Loucy (cell line): ENCODE data around the gene SNX14.

ENCODE experiments used
- EZH2phosphoT487 ChIP-seq: fragments of 200-600 bp; IDR thresholded peaks from 2 replicates; pipeline ENCODE4 v1.6.1; 2018; ENCODE audit warnings: antibody characterized with exemption, mild to moderate bottlenecking, moderate library complexity, borderline replicate concordance
- TF ChIP-seq, protein P1 (sequence below): fragments of 200-600 bp; sonication (generic); conservative IDR thresholded peaks from 2 replicates; pipeline ENCODE4 v1.5.1; 2014; ENCODE audit warnings: mild to moderate bottlenecking, antibody characterized with exemption, low read length

DNA sequence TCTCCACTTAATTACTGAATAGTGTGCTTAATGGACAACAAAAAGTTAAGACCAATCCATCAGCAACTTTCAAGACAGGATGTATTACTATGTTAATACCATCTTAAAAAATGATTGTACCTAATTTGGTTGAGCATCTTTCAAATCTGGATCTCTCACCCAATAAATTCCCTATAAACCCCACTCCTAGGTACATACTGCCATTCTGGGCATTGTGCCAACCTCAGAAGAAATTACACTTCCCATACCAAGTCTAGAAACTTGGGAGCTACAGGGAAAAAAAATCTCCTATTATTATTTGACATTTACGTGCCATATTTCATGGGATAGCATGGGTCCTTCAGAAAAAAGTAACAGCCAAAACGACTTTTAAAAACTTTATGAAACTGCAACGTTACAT is 43.9 kb upstream of the SNX14 start:
- TF ChIP-seq, protein P1, sequence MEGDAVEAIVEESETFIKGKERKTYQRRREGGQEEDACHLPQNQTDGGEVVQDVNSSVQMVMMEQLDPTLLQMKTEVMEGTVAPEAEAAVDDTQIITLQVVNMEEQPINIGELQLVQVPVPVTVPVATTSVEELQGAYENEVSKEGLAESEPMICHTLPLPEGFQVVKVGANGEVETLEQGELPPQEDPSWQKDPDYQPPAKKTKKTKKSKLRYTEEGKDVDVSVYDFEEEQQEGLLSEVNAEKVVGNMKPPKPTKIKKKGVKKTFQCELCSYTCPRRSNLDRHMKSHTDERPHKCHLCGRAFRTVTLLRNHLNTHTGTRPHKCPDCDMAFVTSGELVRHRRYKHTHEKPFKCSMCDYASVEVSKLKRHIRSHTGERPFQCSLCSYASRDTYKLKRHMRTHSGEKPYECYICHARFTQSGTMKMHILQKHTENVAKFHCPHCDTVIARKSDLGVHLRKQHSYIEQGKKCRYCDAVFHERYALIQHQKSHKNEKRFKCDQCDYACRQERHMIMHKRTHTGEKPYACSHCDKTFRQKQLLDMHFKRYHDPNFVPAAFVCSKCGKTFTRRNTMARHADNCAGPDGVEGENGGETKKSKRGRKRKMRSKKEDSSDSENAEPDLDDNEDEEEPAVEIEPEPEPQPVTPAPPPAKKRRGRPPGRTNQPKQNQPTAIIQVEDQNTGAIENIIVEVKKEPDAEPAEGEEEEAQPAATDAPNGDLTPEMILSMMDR, result no peak
- TF ChIP-seq EZH2phosphoT487, result no peak
